Measurements from ENCODE around the gene PDXP.
"Not testable (repeated sequence)": the region's sequence is repeated elsewhere in the genome, so short reads cannot be mapped to it uniquely, and the experiment has no call there.

The PDXP gene, protein sequence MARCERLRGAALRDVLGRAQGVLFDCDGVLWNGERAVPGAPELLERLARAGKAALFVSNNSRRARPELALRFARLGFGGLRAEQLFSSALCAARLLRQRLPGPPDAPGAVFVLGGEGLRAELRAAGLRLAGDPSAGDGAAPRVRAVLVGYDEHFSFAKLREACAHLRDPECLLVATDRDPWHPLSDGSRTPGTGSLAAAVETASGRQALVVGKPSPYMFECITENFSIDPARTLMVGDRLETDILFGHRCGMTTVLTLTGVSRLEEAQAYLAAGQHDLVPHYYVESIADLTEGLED

DNA sequence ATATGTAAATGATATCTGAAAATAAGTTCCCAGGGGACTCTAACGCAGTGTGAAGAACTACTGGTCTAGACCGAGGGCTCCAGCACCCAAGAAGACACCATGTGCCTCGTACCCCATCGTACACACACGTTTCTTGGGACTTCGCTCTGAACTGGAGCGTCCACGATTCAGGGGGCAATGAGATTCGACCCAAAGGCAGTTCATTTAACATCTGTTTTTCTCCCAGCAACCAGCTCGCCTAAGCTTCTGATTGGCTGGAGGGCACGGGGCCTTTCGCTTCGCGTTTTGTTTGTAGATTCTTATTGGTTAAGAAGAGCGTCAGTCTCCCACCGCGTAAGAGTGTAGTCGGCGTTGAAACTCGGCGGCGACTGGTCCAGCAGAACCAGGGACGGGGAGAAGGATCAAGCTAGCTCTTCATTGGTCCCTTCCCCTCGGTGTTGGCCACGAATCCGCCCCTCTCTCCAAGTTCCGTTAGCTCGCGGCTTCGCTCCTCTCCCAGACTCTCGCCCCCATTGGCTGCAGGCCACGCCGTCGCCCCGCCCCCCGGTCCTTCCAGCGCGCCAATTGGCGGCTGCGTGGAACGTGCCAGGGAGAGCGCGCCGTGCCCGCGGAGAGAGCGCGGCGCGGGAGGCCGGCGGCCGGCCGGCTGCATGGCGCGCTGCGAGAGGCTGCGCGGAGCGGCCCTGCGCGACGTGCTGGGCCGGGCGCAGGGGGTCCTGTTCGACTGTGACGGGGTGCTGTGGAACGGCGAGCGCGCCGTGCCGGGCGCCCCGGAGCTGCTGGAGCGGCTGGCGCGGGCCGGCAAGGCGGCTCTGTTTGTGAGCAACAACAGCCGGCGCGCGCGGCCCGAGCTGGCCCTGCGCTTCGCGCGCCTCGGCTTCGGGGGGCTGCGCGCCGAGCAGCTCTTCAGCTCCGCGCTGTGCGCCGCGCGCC lies at the start of gene PDXP:
TSS of gene PDXP (plus strand) at position 591 of the 933 bp plus-strand sequence. CDS start at position 651, 60 bp downstream.
- peak; percentile 100 for FAIRE-seq
- DNase-seq (ENCODE audit: insufficient read length, low spot score) = peak; percentile 100

DNA sequence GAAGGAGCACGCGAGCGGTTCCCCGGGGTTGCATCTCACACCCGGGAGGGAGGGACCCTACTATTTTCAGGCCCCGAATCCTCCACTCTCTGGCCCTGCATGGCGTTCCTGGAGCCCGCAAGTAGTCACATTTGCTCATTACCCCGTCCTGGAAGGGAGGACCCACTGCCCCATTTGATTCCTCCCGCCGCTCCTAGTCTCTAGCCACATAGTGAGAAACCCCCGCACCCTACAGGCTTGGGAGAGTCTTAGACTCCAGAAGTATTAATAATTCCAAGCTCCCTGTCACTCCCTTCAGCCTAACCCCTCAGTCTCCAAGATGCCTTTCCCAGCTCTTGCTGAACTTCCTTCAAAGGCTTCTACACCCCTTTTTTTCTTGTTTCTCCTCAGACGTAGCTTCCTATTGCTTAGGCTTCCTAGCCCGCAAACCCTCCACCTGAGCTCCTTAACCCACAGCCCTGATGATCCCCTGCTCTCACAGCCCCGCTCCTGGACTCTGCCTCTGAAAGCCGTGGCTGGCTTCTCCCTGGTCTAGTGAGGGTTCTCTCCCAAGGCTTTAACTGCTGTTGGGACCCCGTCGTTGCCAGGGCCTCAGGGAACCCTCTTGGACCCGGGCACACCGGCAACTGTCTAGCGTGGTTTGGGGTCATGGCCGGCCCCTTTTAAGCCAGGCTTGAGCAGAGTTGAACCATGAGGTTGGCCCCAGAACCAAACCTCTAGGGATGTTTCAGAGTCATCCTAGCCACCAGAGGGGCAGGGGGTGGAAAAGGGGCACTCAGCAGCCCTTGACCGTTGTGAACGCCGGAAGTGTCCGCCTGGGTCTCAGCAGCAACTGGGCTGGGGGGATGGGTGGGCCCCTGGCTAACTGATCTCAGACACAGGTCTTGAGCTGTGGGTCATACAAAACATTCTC lies 49.0 kb upstream of the PDXP start:
- peak; percentile 88 for FAIRE-seq
- DNase-seq (ENCODE audit: insufficient read length, low spot score) = no peak

DNA sequence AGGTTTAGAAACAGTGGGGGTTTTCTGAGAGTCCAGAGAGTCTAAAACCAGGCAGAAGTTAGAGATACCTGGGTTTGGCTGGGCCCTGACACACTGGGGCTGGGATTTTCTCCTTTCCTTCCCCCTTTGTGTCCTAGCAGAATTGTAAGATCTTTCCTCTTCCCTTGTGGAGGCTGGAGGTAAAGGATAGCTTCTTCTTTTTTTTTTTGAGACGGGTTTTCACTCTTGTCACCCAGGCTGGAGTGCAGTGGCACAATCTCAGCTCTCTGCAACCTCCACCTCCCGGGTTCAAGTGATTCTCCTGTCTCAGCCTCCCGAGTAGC lies 48.4 kb upstream of the PDXP start:
- DNase-seq (ENCODE audit: insufficient read length, low spot score); FAIRE-seq: not testable (repeated sequence)

DNA sequence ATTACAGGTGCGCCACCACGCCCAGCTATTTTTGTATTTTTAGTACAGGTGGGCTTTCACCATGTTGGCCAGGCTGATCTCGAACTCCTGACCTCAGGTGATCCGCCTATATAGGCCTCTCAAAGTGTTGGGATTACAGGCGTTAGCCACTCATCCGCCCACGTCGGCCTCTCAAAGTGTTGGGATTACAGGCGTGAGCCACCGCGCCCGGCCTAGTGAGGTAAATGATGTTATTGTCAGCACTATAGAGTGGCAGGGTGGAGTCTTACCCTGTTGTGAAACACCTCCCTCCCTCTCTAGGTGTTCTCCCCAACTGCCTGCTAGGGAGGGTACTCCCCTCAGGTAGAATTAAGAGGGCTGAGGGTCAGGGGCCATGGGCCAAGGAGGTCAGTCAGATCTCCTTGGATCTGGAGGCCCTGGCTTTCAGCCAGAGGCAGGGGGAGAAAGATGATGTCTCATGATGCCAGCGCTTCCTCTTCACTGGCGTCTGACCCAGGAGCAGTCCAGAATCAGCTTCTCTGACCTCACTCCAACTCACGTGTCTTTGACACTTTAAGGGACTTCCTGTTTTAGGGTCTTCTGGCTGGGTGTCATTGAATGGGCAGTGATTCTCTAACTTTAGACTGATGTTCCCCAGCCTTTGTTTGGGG lies 47.9 kb upstream of the PDXP start:
- no peak for FAIRE-seq
- no peak for DNase-seq (ENCODE audit: insufficient read length, low spot score)

DNA sequence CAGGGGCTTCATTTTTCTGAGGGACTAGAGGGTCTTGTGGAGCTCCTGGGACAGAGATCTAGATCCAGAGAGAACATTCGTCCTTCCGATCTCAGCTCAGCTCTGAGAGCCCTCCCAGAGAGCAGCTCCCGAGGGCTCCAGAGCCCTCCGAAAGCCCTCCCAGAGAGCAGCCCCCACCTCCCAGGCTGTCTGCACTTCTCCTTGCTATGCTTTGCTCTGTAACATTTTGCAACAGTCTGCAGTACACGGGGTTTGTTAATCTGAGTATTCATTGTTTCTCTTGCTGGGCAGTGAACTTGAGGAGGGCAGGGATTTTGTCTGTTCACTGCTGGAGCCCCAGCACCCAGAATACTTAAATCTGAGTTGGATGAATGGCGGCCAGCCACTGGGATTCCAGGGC lies 47.3 kb upstream of the PDXP start:
- no peak for DNase-seq (ENCODE audit: insufficient read length, low spot score)
- FAIRE-seq = no peak

DNA sequence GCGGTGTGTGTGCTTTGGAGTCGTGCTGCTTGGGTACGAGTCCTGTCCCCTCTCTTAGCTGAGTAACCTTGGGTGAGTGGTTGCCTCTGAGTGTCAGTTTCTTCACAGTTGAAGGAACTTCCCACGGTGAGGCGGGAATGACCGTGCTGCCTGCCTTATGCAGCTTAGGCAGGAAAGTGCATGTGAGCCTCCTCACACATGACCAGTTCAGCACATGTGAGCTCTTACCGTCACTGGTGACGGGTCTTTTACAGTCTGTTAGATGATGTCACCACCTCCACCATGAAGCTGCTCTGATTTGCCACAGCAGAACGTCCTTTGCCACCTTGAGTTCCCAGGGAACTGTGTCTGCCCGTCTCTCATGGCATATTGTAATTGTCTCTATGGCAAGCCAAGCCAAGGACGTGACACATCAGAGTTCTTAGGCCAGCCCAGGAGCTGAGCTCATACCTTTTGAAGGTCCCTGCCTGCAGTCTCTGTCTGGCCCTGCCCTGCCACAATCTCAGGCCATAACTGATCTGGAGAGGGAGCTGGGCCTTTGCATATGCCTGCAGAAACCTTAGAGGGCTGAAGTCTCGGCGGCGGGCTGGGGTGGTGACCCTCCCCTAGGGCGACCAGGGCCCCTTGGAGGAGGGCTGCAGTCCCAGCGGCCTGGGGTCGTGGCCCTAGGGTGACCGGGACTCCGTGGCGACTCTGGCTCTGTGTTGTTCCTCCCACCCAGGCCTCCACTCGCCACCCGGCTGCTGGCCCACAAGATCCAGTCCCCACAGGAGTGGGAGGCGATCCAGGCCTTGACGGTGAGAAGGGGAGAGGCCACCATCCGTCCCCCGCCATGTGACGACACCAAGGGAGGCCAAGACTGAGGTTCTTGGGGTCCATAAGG lies 42.1 kb upstream of the PDXP start:
- DNase-seq (ENCODE audit: insufficient read length, low spot score) (no peak), FAIRE-seq (peak; percentile 21)

DNA sequence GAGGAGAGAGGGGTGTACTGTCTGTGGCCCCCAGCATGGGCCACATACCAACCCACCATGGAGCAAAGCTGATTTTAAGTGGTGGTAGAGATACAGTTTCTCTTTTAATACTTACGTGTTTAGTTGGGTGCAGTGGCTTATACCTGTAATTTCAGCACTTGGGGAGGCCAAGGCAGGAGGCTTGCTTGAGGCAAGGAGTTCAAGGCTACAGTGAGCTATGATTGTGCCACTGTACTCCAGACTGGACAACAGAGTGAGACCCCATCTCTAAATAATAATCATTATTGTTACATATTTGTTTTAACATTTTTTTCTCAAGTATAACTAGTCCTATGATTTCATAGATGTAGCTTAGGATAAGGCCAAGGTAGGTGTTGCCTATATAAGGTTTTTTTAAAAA lies 41.1 kb upstream of the PDXP start:
- no peak for FAIRE-seq
- DNase-seq (ENCODE audit: insufficient read length, low spot score) = no peak

DNA sequence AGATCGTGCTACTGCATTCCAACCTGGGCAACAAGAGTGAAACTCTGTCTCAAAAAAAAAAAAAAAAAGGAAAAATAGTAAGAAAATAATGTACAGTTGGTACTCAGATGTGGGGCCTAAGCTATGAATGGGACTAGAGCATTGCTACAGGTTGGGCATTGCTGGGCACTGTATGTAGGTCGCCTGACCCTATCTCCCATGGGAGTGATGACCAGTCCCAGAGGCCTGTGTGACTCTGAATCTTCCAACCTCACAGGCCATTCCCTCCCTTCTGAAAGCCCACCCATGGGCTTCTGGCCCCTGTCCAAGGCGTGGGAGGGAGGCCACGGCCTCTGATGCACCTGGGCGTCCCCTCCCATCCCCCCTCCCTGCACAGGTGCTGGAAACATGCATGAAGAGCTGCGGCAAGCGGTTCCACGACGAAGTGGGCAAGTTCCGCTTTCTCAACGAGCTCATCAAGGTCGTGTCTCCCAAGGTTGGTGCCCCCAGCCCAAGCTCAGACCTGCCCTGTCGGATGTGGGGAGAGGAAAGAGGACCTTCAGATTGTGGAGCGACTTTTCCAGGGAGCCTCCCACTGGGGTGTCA lies 40.4 kb upstream of the PDXP start:
- DNase-seq (ENCODE audit: insufficient read length, low spot score) (no peak), FAIRE-seq (no peak)

DNA sequence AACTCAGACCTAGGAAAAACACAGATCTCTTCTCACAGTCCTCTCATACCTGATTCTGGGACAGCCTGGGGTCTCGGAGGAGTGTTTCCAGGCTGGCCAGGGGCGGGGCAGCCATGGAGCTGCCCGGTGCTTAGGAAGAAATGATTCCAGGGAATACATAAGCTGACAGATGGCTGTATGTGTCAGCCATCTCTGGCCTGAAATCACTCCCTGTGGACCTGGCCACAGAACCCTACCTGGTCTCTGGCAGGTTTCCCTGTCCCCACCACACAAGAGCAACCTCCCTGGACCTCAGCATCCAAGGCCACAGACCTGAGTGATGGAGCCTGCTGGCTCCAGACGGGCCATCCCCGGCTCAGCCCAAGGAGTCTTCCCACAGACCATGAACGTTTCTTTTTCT lies 39.8 kb upstream of the PDXP start:
- FAIRE-seq = no peak

DNA sequence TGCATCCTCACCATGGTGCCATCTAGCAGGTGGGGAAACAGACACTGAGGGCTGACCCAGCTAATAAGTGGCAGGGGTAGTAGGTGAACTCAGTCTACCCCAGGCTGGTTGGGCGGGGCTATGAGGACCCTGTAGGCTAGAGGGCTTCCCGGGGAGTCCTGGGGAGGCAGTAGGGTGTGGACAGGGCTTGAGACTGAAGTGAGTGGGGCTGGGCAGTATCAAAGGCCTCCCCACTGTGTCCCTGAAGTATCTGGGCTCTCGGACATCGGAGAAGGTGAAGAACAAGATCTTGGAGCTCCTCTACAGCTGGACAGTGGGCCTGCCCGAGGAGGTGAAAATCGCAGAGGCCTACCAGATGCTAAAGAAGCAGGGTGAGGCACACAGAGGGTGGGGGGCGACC lies 38.5 kb upstream of the PDXP start:
- FAIRE-seq = no peak

More for the DNA sequence above, 39.8 kb upstream of the PDXP start:
- no peak for DNase-seq (ENCODE audit: insufficient read length, low spot score)

DNA sequence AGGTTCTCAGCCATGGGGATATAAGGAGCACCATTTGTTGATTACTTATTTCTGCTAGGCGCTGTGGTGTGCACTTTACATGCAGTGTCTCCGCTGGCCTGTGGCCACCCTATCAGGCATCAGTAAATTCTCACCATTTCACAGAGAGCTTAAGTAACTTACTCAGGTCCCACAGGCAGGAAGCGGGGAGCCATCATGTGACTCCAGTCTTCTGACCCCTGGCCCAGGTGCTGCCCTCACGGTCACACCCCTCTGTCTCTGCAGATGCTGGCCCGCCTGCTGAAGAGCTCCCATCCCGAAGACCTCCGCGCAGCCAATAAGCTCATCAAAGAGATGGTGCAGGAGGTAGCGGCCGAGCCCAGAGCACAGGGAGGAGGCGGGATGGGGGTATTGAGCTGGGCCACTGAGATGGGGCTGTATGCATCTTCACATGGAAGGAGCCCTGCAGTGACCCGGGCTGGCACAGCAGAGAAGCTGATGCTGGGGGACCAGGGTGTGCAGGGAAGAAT lies 37.1 kb upstream of the PDXP start:
- FAIRE-seq (no peak), DNase-seq (ENCODE audit: insufficient read length, low spot score) (no peak)

More for the DNA sequence above, 38.5 kb upstream of the PDXP start:
- DNase-seq (ENCODE audit: insufficient read length, low spot score) = no peak

DNA sequence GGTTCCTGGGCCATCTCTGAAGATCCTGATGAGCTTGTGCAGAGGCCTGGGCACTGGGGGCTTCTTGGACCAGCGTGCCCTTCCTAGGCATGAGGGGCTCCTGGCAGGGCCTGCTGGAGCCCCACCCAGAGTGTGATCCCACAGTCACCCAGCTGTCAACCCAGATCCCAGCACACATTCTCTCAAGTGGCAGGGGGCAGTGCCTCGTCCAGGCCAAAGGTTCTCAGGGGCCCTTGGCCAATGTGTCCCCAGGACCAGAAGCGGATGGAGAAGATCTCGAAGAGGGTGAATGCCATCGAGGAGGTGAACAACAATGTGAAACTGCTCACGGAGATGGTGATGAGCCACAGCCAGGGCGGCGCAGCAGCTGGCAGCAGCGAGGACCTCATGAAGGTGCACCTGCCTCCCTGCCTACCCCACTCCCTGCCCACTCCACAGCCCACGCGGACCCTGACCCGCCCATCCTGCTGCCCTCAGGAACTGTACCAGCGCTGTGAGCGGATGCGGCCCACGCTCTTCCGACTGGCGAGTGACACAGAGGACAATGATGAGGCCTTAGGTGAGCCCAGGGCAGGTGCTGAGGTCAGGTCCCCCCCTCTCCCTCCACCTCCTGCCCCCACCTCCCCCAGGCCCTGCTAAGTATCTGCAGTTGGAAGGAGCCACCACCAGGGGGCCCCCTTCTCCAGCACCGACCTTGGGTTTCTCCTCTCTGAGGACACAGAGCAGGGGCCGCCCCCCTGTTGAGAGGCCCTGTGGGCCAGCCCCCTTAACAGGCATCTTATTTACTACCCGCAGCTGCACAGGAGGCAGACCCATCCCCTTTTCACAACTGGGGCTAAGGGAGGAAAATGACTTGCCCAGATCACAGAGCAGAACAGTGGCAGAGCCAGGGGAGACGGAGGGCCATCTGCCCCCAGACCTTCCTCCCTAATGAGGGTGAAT lies 35.2 kb upstream of the PDXP start:
- DNase-seq (ENCODE audit: insufficient read length, low spot score) (no peak), FAIRE-seq (peak; percentile 61)

DNA sequence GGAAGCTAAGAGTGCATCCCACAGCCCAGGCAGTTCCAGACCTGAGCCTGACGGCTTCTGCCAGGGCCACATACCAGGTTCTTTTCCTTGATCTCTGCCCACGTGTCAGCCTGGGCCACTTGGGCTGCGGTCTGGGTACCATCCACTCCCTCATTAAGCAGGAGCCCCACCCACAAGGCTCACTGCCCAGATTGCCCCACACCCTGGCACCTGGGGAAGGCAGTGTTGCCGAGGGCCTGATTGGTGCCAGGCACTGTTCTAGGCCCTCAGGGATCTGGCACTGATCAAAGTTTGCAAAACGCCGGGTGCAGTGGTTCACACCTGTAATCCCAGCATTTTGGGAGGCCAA lies 34.5 kb upstream of the PDXP start:
- no peak for FAIRE-seq
- no peak for DNase-seq (ENCODE audit: insufficient read length, low spot score)

DNA sequence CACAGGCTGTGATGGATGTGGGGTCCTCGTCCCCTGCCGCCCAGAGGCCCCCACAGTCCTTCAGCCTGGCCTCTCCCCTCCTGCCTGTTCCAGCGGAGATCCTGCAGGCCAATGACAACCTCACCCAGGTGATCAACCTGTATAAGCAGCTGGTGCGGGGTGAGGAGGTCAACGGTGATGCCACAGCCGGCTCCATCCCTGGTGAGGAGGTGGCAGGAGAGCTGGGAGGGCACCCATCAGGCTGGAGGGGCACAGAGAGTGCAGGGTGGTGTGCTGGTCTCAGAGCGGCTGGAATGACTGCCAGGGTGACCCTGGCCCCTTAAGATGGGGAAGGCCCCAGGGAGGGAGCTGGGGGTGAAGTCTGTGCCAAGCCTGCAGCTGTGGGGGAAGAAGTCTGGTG lies 33.6 kb upstream of the PDXP start:
- FAIRE-seq = no peak
- DNase-seq (ENCODE audit: insufficient read length, low spot score) = no peak

DNA sequence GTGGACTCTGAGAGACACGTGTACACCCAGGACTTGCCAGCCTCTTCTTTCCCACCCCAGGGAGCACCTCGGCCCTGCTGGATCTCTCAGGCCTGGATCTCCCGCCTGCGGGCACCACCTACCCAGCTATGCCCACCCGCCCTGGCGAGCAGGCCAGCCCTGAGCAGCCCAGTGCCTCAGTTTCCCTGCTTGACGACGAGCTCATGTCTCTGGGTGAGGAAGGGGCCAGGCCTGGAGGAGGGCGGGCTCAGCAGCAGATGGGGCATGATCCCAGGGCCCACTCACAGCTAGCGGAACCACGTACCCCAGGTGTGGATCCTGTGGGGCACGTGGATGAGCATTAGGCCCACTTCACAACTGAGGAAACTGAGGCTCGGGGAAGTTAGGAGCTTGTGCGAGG lies 32.8 kb upstream of the PDXP start:
- DNase-seq (ENCODE audit: insufficient read length, low spot score) (no peak), FAIRE-seq (no peak)

DNA sequence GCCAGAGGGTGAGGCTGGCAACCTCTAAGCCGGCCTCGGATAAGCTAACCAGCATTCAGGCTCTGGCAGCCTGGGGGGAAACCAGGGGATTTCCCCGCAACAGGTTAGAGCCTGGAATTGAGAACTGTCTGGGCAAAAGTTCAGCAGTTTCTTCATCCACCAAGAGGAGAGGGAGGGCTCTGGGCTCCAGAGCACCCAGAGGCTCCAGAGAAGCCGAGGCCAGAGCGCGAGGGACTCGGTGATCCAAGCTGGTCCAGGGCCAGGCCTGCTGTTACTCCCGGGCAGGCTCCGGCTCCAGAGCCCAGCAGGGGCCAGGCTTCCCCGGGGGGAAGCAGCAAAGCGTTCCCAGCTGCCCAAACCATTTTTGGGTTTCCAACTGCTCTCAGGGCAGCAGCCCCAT lies 32.4 kb upstream of the PDXP start:
- FAIRE-seq = no peak

DNA sequence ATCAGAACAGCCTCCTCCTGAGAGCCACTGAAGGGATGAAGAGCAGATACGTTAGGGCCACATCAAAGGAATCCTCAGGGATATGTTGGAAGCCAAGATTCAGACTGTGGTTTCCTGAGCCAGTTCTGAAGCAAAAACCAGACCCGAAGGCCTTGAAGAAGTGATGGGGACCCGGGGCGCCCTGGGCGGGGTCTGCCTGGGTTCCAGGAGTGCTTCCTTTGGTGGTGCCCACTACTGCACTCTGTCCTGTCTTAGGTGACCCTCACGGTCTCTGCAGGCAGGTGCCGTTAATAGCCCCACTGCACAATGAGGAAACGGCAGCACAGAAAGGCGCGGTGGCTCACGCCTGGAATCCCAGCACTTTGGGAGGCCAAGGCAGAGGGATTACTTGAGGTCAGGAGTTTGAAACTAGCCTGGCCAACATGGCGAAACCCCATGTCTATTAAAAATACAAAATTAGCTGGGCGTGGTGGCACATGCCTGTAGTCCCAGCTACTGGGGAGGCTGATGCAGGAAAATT lies 31.9 kb upstream of the PDXP start:
- DNase-seq (ENCODE audit: insufficient read length, low spot score) (no peak), FAIRE-seq (no peak)

More for the DNA sequence above, 32.4 kb upstream of the PDXP start:
- DNase-seq (ENCODE audit: insufficient read length, low spot score) = no peak

DNA sequence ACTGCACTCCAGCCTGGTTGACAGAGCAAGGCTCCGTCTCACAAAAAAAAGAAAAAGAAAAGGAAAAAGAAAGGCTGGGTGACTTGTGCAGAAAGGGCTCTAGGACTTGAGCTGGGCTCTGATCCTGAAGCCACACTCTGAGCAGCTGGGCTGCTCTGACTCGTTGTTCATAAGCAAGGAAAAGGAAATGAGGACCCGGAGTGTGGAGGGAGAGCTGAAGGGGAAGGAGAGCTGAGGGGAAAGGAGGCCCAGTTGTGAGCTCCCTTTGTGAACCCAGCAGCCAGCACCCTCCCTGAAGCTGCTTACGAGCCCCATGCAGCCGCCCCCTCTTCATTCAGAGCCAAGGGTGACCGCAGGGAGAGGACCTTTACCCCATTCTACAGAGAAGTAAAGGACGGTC lies 31.4 kb upstream of the PDXP start:
- FAIRE-seq (no peak), DNase-seq (ENCODE audit: insufficient read length, low spot score) (no peak)

Data from GM19239 (cell line).